HG02840 (cell line): ENCODE measurements around the gene TRIM54.
"Not testable (repeated sequence)": the region's sequence is repeated elsewhere in the genome, so short reads cannot be mapped to it uniquely, and the experiment has no call there.

Experiments
- ATAC-seq: cut with Tn5 transposase; IDR thresholded peaks from one replicate; pipeline ENCODE4 v1.9.1; 2021; ENCODE audit warnings: mild to moderate bottlenecking, moderate library complexity, moderate number of reproducible peaks; ENCODE audit not compliant: unreplicated experiment, low FRiP score

Gene TRIM54

GRCh38 chr2:27255660-27256059 lies 26.6 kb upstream of the TRIM54 start:
- ATAC-seq: no peak

- ATAC-seq: no peak
Observed at GRCh38 chr2:27256855-27257454, 25.3 kb upstream of the TRIM54 start.

- ATAC-seq: no peak
Observed at GRCh38 chr2:27258051-27258450, 24.2 kb upstream of the TRIM54 start.

- no peak for ATAC-seq
Observed at GRCh38 chr2:27261241-27261925, 20.8 kb upstream of the TRIM54 start.

GRCh38 chr2:27261926-27262298 lies 20.3 kb upstream of the TRIM54 start:
- no peak for ATAC-seq

- ATAC-seq: no peak
Observed at GRCh38 chr2:27262379-27263286, 19.6 kb upstream of the TRIM54 start, which contains the start of gene SLC30A3. SLC30A3 (minus strand) TSS chr2:27263047; CDS start chr2:27262906, 141 bp downstream.

- ATAC-seq: no peak
Observed at GRCh38 chr2:27263287-27264252, 18.7 kb upstream of the TRIM54 start.

GRCh38 chr2:27264253-27264752 lies 17.9 kb upstream of the TRIM54 start:
- ATAC-seq: no peak

GRCh38 chr2:27264753-27265535 lies 17.3 kb upstream of the TRIM54 start:
- no peak for ATAC-seq

- ATAC-seq: no peak
Observed at GRCh38 chr2:27265536-27265870, 16.7 kb upstream of the TRIM54 start.

GRCh38 chr2:27268296-27268695 lies 13.9 kb upstream of the TRIM54 start:
- ATAC-seq: not testable (repeated sequence)

GRCh38 chr2:27270131-27270530 lies 12.1 kb upstream of the TRIM54 start:
- no peak for ATAC-seq

- no peak for ATAC-seq
Observed at GRCh38 chr2:27270670-27271069, 11.6 kb upstream of the TRIM54 start.

- ATAC-seq: no peak
Observed at GRCh38 chr2:27271631-27272340, 10.4 kb upstream of the TRIM54 start.

- not testable (repeated sequence) for ATAC-seq
Observed at GRCh38 chr2:27272537-27273522, 9.4 kb upstream of the TRIM54 start.

- ATAC-seq: no peak
Observed at GRCh38 chr2:27275211-27276150, 6.7 kb upstream of the TRIM54 start, which contains the start of gene DNAJC5G. DNAJC5G (plus strand) TSS chr2:27275433; CDS start chr2:27276729, 1,296 bp downstream.
